WTC11 (cell line): ENCODE measurements around the gene LLGL2.

ENCODE experiments used
- AFF4 ChIP-seq: sonication (generic); formaldehyde crosslinking; IDR thresholded peaks from 2 replicates; pipeline ENCODE4 v1.8.1; 2023; ENCODE audit warnings: mild to moderate bottlenecking, missing genetic modification reagents, borderline replicate concordance
- CTCF ChIP-seq: fragments of 200-600 bp; IDR thresholded peaks from 2 replicates; pipeline ENCODE4 v1.8.0; 2022; ENCODE audit warnings: antibody characterized with exemption
- ESRRA ChIP-seq: sonication (generic); formaldehyde crosslinking; IDR thresholded peaks from 2 replicates; pipeline ENCODE4 v1.8.1; 2022; ENCODE audit warnings: mild to moderate bottlenecking, missing genetic modification reagents, borderline replicate concordance
- FOXJ3 ChIP-seq: sonication (generic); formaldehyde crosslinking; IDR thresholded peaks from 2 replicates; pipeline ENCODE4 v1.9.0; 2021; ENCODE audit warnings: missing genetic modification reagents, mild to moderate bottlenecking, borderline replicate concordance
- HMGA2 ChIP-seq: fragments of 250-450 bp; sonication (Bioruptor Pico); IDR thresholded peaks from 2 replicates; pipeline ENCODE4 v1.4.0; 2021; ENCODE audit warnings: mild to moderate bottlenecking, moderate library complexity
- SP1 ChIP-seq: sonication (generic); formaldehyde crosslinking; conservative IDR thresholded peaks from 2 replicates; pipeline ENCODE4 v1.8.1; 2022; ENCODE audit warnings: missing genetic modification reagents
- ZBTB43 ChIP-seq: sonication (generic); formaldehyde crosslinking; IDR thresholded peaks from 2 replicates; pipeline ENCODE4 v1.8.1; 2023; ENCODE audit warnings: mild to moderate bottlenecking, missing genetic modification reagents

GRCh38 chr17:75614006-75614405, 88.5 kb downstream of the LLGL2 start:
- TF ChIP-seq ESRRA (CRISPR knock-in tag) (no peak), ZBTB43 (no peak), CTCF (no peak), SP1 (CRISPR knock-in tag) (no peak), AFF4 (CRISPR knock-in tag) (no peak), HMGA2 (no peak), FOXJ3 (CRISPR knock-in tag) (no peak)
